K562 (cell line): ENCODE data around the gene ORAI2. TPM values are rescaled to one million over a fixed set of nuclear protein-coding genes. Genes with fewer than 3 reads are reported as not detected.
A peak's percentile ranks its signal among the peaks of the same experiment; 100 is the strongest.

Experiments
- ATF7 ChIP-seq: fragments of 450-650 bp; IDR thresholded peaks from 2 replicates; pipeline ENCODE4 v1.7.1; 2014; ENCODE audit warnings: mild to moderate bottlenecking, moderate library complexity
- ERF ChIP-seq: fragments of 450-650 bp; formaldehyde crosslinking; IDR thresholded peaks from 2 replicates; pipeline ENCODE4 v1.4.0; 2020; ENCODE audit warnings: mild to moderate bottlenecking, mixed read lengths
- FOXK2 ChIP-seq, 2 experiments: fragments of 450-650 bp; IDR thresholded peaks in 1 of 2; conservative IDR thresholded peaks in 1 of 2; 2 replicates each; pipeline ENCODE4 v1.6.1; 2016; ENCODE audit warnings: low read depth in 2 of 2, mild to moderate bottlenecking in 1 of 2
- FOXP1 ChIP-seq: sonication (generic); formaldehyde crosslinking; IDR thresholded peaks from 2 replicates; pipeline ENCODE4 v1.8.0; 2022; ENCODE audit warnings: mild to moderate bottlenecking, missing genetic modification reagents
- HINFP ChIP-seq: fragments of 450-650 bp; conservative IDR thresholded peaks from 2 replicates; pipeline ENCODE4 v1.6.1; 2016; ENCODE audit warnings: missing genetic modification characterization, low read depth, mild to moderate bottlenecking, control low read depth, missing compliant biosample characterization
- MAFK ChIP-seq: IDR thresholded peaks from 2 replicates; pipeline ENCODE4 v1.6.1; 2011; ENCODE audit warnings: low read length, improper control_type of control experiment
- PHF8 ChIP-seq: fragments of 200-600 bp; sonication (generic); IDR thresholded peaks from 2 replicates; pipeline ENCODE4 v1.6.1; 2012; ENCODE audit warnings: mixed run types, mild to moderate bottlenecking, inconsistent platforms, low read length, moderate library complexity, borderline replicate concordance
- POLR2B ChIP-seq: fragments of 450-650 bp; IDR thresholded peaks from 2 replicates; pipeline ENCODE4 v1.6.1; 2018; ENCODE audit warnings: low read depth; ENCODE audit not compliant: partially characterized antibody
- SIN3B ChIP-seq: fragments of 450-650 bp; IDR thresholded peaks from 2 replicates; pipeline ENCODE4 v1.6.1; 2017; ENCODE audit warnings: low read depth, mild to moderate bottlenecking, moderate library complexity
- TAF15 ChIP-seq: fragments of 200-400 bp; formaldehyde crosslinking; IDR thresholded peaks from 2 replicates; pipeline ENCODE4 v1.6.1; 2017; ENCODE audit warnings: mild to moderate bottlenecking, low read depth, low read length, moderate library complexity
- TBP ChIP-seq: optimal IDR thresholded peaks from 2 replicates; pipeline ENCODE3; 2011; ENCODE audit warnings: low read depth, low read length, improper control_type of control experiment
- TCF7L2 ChIP-seq: fragments of 150-350 bp; IDR thresholded peaks from 2 replicates; pipeline ENCODE4 v1.6.1; 2016; ENCODE audit warnings: low read depth, mild to moderate bottlenecking, low read length, moderate library complexity
- TEAD4 ChIP-seq, 2 experiments: sonication (generic) in 1 of 2; formaldehyde crosslinking in 1 of 2; IDR thresholded peaks; 2 replicates each; pipeline versions ENCODE4 v1.6.1 to v1.8.0; 2012 to 2022; ENCODE audit warnings: borderline replicate concordance in 1 of 2, inconsistent platforms in 1 of 2, low read length in 1 of 2, mild to moderate bottlenecking in 1 of 2, missing genetic modification reagents in 1 of 2
- XRCC3 ChIP-seq: fragments of 450-650 bp; IDR thresholded peaks from 2 replicates; pipeline ENCODE4 v1.6.1; 2017; ENCODE audit warnings: mild to moderate bottlenecking, moderate library complexity
- ZBTB12 ChIP-seq: fragments of 250-450 bp; sonication (Bioruptor Pico); IDR thresholded peaks from 2 replicates; pipeline ENCODE4 v1.4.0; 2020
- ZHX1 ChIP-seq: fragments of 150-350 bp; conservative IDR thresholded peaks from 2 replicates; pipeline ENCODE4 v1.6.1; 2014; ENCODE audit warnings: low read length
- ZNF121 ChIP-seq: sonication (generic); formaldehyde crosslinking; conservative IDR thresholded peaks from 2 replicates; pipeline ENCODE4 v1.8.0; 2022; ENCODE audit warnings: missing genetic modification reagents
- ZNF431 ChIP-seq: sonication (generic); formaldehyde crosslinking; IDR thresholded peaks from 2 replicates; pipeline ENCODE4 v1.8.0; 2022; ENCODE audit warnings: mild to moderate bottlenecking, missing genetic modification reagents
- polyA plus RNA-seq, 8 experiments: library from polyadenylated mRNA; depleted of rRNA in 4 of 8; stranded (reverse) in 5 of 8; unstranded in 3 of 8; fragments of >200 nt; fragmentation: Nextera tagmentation in 2 of 8; fragmentation: Illumina TruSeq in 1 of 8; extraction: Ambion mirVana in 2 of 8; extraction: Trizol in 1 of 8; gene quantifications; 2 replicates each; pipeline versions ENCODE4 v1.2.1 to v1.2.3, GENCODE V29; 2011 to 2014; ENCODE audit warnings: inconsistent platforms in 1 of 8, missing spikeins in 1 of 8
- total RNA-seq, 7 experiments: library from RNA; depleted of rRNA in 6 of 7; stranded (reverse); fragments of >200 nt in 6 of 7; fragmentation: Illumina TruSeq in 2 of 7; extraction: Trizol in 2 of 7; gene quantifications; 2 replicates each; pipeline versions ENCODE4 v1.2.1 to v1.2.3, GENCODE V29; 2011 to 2021; ENCODE audit warnings: low replicate concordance in 1 of 7

Gene ORAI2
- total and polyA plus RNA-seq, 9 of the 15 experiments (the other 6 are each of a cell fraction or from before 2014, with no cell fraction given) = 1.1 to 27.7 (median 9.2) TPM

- TF ChIP-seq ZBTB12 (CRISPR knock-in tag) (peak; percentile 84), FOXK2 (conservative IDR thresholded peaks at IDR 0.05 in 1 of 2, IDR thresholded peaks at IDR 0.05 in 1 of 2; ENCODE audit: low read depth in 2 of 2) (peak in 1 of 2 experiments; percentile 59; a peak in 2 of 4 replicates), ZHX1 (peak; percentile 87; the same call in 1 of the 2 replicates), ATF7 (peak; percentile 67; the same call in 1 of the 2 replicates), ZNF121 (CRISPR knock-in tag) (no peak), SIN3B (peak; percentile 86), ZNF431 (CRISPR knock-in tag) (no peak), POLR2B (peak; percentile 78), TBP (peak; percentile 59), TCF7L2 (peak; percentile 23; the same call in 1 of the 2 replicates), FOXP1 (CRISPR knock-in tag) (peak; percentile 77), MAFK (0 out of 2 replicates have a peak, but pooled peaks have one; percentile 17), PHF8 (peak; percentile 88), XRCC3 (no peak), HINFP (tag) (no peak), ERF (CRISPR knock-in tag) (peak; percentile 37; the same call in 1 of the 2 replicates), TAF15 (peak; percentile 84; the same call in 1 of the 2 replicates), TEAD4 (IDR thresholded peaks at IDR 0.05; ENCODE audit: low read length) (peak; percentile 38; the same call in 1 of the 2 replicates), TEAD4 (CRISPR knock-in tag; IDR thresholded peaks at IDR 0.05; ENCODE audit: borderline replicate concordance) (no peak)
These were observed 37.3 kb upstream of the ORAI2 start, which contains the start of gene PRKRIP1 (continued) for GRCh38 chr7:102395873-102396709.
